ENCODE results near the gene NPVF.

NPVF gene

DNA sequence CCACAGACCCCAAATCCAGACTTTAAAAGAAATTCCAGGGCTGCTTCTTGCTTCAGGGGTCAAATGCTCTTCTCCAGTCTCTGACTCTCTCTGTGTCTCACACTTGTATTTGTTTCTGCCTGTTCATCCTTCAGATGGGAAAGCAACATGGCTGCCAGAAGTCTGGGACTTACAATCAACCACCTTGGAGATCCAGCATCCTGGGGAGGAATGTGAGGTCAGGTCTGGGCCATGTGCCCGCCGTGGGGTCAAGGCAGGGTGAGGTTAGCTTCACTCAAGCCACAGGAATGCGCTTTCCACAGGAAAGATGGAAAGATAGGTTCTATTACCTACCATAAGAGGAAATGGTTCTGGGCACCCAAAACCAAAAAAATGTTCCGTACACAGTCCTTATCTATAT lies 34.3 kb upstream of the NPVF start:
- Histone ChIP-seq H3K9me3 (ENCODE audit: insufficient read depth, low read length) (no peaks in the 10 kb centered on the region), H3K4me2 (ENCODE audit: low read depth, low read length, poor library complexity, severe bottlenecking) (no peak overlapping the region), H3K36me3 (ENCODE audit: low read length) (no peaks in the 10 kb centered on the region), H3K9me2 (replicated peaks; ENCODE audit: insufficient read depth, low read length) (no peaks in the 10 kb centered on the region), H3K79me2 (ENCODE audit: insufficient read depth, low read length) (no peaks in the 10 kb centered on the region), H3K4me3 (ENCODE audit: insufficient read depth, low read length, poor library complexity, severe bottlenecking) (no peak overlapping the region), H3K9ac (ENCODE audit: low read length) (no peak overlapping the region), H2AFZ (ENCODE audit: low read depth, low read length, severe bottlenecking) (no peak overlapping the region), H3F3A (ENCODE audit: insufficient read depth) (no peaks in the 10 kb centered on the region), H3K27me3 (ENCODE audit: low read length) (no peaks in the 10 kb centered on the region), H4K20me1 (ENCODE audit: low read depth, low read length) (no peaks in the 10 kb centered on the region), H3K27ac (ENCODE audit: low read depth, low read length) (no peak overlapping the region)
- TF ChIP-seq, protein P1, sequence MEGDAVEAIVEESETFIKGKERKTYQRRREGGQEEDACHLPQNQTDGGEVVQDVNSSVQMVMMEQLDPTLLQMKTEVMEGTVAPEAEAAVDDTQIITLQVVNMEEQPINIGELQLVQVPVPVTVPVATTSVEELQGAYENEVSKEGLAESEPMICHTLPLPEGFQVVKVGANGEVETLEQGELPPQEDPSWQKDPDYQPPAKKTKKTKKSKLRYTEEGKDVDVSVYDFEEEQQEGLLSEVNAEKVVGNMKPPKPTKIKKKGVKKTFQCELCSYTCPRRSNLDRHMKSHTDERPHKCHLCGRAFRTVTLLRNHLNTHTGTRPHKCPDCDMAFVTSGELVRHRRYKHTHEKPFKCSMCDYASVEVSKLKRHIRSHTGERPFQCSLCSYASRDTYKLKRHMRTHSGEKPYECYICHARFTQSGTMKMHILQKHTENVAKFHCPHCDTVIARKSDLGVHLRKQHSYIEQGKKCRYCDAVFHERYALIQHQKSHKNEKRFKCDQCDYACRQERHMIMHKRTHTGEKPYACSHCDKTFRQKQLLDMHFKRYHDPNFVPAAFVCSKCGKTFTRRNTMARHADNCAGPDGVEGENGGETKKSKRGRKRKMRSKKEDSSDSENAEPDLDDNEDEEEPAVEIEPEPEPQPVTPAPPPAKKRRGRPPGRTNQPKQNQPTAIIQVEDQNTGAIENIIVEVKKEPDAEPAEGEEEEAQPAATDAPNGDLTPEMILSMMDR (IDR thresholded peaks at IDR 0.05; ENCODE audit: insufficient read depth, low read length, poor library complexity, severe bottlenecking): no peak
- no peak for TF ChIP-seq EZH2phosphoT487 (conservative IDR thresholded peaks at IDR 0.05; ENCODE audit: low read length)

DNA sequence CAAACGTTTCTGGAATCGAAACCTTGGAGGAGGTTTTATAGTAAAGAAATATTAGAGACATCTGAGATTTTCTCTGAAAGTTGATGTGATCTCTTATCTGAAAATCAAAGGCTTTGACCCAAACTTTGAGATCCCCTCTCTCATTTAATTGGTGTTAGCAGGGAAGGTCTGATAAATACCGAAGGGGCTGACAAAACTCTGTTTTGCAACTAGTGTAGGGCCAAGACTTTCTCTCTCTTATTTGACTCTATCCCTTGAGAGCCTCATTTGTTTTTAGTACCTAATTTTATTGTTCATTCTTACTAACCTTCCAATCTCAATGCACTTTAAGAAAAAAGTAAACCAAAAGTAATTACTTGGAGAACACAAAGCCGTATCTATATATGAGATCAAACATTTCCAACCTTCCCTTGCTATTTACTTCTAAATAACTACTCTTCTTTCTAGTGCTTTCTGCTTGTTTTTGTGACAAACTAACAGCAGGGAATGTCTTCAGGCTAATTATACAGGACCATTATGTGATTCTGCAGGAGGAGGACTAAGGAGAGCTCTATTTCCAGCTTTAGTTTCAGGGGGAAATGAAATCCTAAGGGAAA lies 33.4 kb upstream of the NPVF start:
- no peak overlapping the region for H3K9ac ChIP-seq (ENCODE audit: low read length)
- H4K20me1 ChIP-seq (ENCODE audit: low read depth, low read length): no peaks in the 10 kb centered on the region
- H3K27me3 ChIP-seq (ENCODE audit: low read length): no peaks in the 10 kb centered on the region
- H3K9me2 ChIP-seq (replicated peaks; ENCODE audit: insufficient read depth, low read length): no peaks in the 10 kb centered on the region
- H3F3A ChIP-seq (ENCODE audit: insufficient read depth): no peaks in the 10 kb centered on the region
- TF ChIP-seq, protein P1 (IDR thresholded peaks at IDR 0.05; ENCODE audit: insufficient read depth, low read length, poor library complexity, severe bottlenecking): no peak
- TF ChIP-seq EZH2phosphoT487 (conservative IDR thresholded peaks at IDR 0.05; ENCODE audit: low read length): no peak
- H3K9me3 ChIP-seq (ENCODE audit: insufficient read depth, low read length): no peaks in the 10 kb centered on the region
- no peaks in the 10 kb centered on the region for H3K36me3 ChIP-seq (ENCODE audit: low read length)
- no peak overlapping the region for H2AFZ ChIP-seq (ENCODE audit: low read depth, low read length, severe bottlenecking)
- no peak overlapping the region for H3K27ac ChIP-seq (ENCODE audit: low read depth, low read length)
- no peak overlapping the region for H3K4me3 ChIP-seq (ENCODE audit: insufficient read depth, low read length, poor library complexity, severe bottlenecking)
- no peaks in the 10 kb centered on the region for H3K79me2 ChIP-seq (ENCODE audit: insufficient read depth, low read length)
- H3K4me2 ChIP-seq (ENCODE audit: low read depth, low read length, poor library complexity, severe bottlenecking): no peak overlapping the region

- Histone ChIP-seq H3K9me3 (ENCODE audit: insufficient read depth, low read length) (no peaks in the 10 kb centered on the region), H3K4me3 (ENCODE audit: insufficient read depth, low read length, poor library complexity, severe bottlenecking) (no peak overlapping the region), H3K9me2 (replicated peaks; ENCODE audit: insufficient read depth, low read length) (no peaks in the 10 kb centered on the region), H3K27ac (ENCODE audit: low read depth, low read length) (no peak overlapping the region), H3K4me2 (ENCODE audit: low read depth, low read length, poor library complexity, severe bottlenecking) (no peak overlapping the region), H3K9ac (ENCODE audit: low read length) (no peak overlapping the region), H4K20me1 (ENCODE audit: low read depth, low read length) (no peaks in the 10 kb centered on the region), H3F3A (ENCODE audit: insufficient read depth) (no peaks in the 10 kb centered on the region), H3K36me3 (ENCODE audit: low read length) (no peaks in the 10 kb centered on the region), H2AFZ (ENCODE audit: low read depth, low read length, severe bottlenecking) (no peak overlapping the region), H3K79me2 (ENCODE audit: insufficient read depth, low read length) (no peaks in the 10 kb centered on the region), H3K27me3 (ENCODE audit: low read length) (no peaks in the 10 kb centered on the region)
- TF ChIP-seq EZH2phosphoT487 (conservative IDR thresholded peaks at IDR 0.05; ENCODE audit: low read length): no peak
- TF ChIP-seq, protein P1 (IDR thresholded peaks at IDR 0.05; ENCODE audit: insufficient read depth, low read length, poor library complexity, severe bottlenecking): no peak
These were observed 32.7 kb upstream of the NPVF start for GRCh38 chr7:25260862-25261494.

Data from SU-DHL-6 (cell line).